ENCODE measurements around the gene SHLD3. TPM values are rescaled to one million over a fixed set of nuclear protein-coding genes. Genes with fewer than 3 reads are reported as not detected.

The SHLD3 gene
- polyA plus RNA-seq, 3 donors, result 2.0 to 4.9 (median 2.6) TPM

DNA sequence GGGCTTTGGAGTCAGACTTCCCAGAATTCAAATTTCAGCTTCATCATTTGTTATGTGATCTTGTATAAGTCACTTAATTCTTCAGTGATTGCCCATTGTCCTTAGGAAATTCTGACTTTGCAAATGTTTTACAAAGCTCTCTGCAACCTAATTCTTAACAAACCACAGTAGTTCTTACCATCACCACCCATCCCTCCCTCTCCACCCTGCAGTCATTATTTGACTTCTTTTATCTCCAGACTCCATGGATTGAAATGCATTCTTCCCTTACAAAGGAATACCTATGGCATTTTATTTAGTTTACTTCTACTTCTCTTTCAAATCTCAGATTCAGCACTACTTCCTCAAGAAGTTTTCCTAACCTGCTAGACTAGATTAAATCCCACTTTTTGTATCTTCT is 23.1 kb downstream of the SHLD3 start:
- no peak overlapping the region for H3K4me3 Mint-ChIP-seq
- H3K4me1 ChIP-seq (ENCODE audit: control insufficient read depth in 1 of 2, insufficient read depth in 2 of 2, low read length in 2 of 2), result no peaks in the 10 kb centered on the region
- no peaks in the 10 kb centered on the region for H3K27me3 Mint-ChIP-seq (ENCODE audit: low read depth in 3 of 3)
- H3K9ac ChIP-seq (ENCODE audit: insufficient read depth, low read length, poor library complexity, severe bottlenecking), result no peak overlapping the region
- peaks cover 45 to 70% of the 10 kb centered on the region in 2 donors for H3K36me3 Mint-ChIP-seq
- no peaks in the 10 kb centered on the region for H3K9me3 ChIP-seq (replicated peaks in 1 of 2; ENCODE audit: control insufficient read depth in 1 of 2, insufficient read depth in 1 of 2, low read length in 2 of 2)
- H4K20me1 ChIP-seq (ENCODE audit: insufficient read depth, low read length), result no peaks in the 10 kb centered on the region
- H3K4me1 Mint-ChIP-seq, result no peaks in the 10 kb centered on the region
- no peak overlapping the region for H3K27ac ChIP-seq (ENCODE audit: low read depth in 1 of 2, low read length in 2 of 2)
- DNase-seq, result no peak
- no peaks in the 10 kb centered on the region for H3K27me3 ChIP-seq (ENCODE audit: control insufficient read depth in 2 of 2, insufficient read depth in 2 of 2, low read length in 2 of 2)
- H3K4me2 ChIP-seq (replicated peaks; ENCODE audit: extremely low read depth, low read length, poor library complexity, severe bottlenecking), result no peak overlapping the region
- H3K9me3 Mint-ChIP-seq, result no peaks in the 10 kb centered on the region
- H3K36me3 ChIP-seq (replicated peaks in 1 of 2; ENCODE audit: control insufficient read depth in 1 of 2, insufficient read depth in 2 of 2, low read length in 2 of 2), result peaks cover 37 to 64% of the 10 kb centered on the region in 2 donors
- no peaks in the 10 kb centered on the region for H3K79me2 ChIP-seq (ENCODE audit: insufficient read depth, low read length)
- H3K27ac Mint-ChIP-seq, result no peak overlapping the region
- H3K4me3 ChIP-seq (replicated peaks in 1 of 3; ENCODE audit: low read depth in 2 of 3, low read length in 3 of 3), result no peak overlapping the region
- TF ChIP-seq, protein P1, sequence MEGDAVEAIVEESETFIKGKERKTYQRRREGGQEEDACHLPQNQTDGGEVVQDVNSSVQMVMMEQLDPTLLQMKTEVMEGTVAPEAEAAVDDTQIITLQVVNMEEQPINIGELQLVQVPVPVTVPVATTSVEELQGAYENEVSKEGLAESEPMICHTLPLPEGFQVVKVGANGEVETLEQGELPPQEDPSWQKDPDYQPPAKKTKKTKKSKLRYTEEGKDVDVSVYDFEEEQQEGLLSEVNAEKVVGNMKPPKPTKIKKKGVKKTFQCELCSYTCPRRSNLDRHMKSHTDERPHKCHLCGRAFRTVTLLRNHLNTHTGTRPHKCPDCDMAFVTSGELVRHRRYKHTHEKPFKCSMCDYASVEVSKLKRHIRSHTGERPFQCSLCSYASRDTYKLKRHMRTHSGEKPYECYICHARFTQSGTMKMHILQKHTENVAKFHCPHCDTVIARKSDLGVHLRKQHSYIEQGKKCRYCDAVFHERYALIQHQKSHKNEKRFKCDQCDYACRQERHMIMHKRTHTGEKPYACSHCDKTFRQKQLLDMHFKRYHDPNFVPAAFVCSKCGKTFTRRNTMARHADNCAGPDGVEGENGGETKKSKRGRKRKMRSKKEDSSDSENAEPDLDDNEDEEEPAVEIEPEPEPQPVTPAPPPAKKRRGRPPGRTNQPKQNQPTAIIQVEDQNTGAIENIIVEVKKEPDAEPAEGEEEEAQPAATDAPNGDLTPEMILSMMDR (IDR thresholded peaks at IDR 0.05), result no peak
- intact Hi-C loops (cut with micrococcal nuclease), result no loop called here
- no peak overlapping the region for H2AFZ ChIP-seq (ENCODE audit: insufficient read depth, low read depth, low read length, poor library complexity, severe bottlenecking)

DNA sequence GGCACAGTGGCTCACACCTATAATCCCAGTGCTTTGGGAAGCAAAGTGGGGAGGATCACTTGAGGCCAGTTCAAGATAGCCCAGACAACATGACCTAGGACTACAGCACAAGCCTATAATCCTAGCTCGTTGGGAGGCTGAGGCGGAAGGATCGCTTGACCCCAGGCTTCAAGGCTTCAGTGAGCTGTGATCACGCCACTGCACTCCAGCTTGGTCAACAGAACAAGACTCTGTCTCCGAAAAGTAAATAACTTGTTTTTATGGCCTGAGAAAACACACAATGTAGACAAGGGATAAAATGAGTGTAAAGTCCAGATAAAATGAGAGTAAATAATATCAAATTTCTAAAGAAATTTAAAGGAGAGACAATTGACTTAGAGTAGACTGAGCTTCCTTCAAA is 26.3 kb downstream of the SHLD3 start:
- Histone ChIP-seq H3K4me1 (ENCODE audit: control insufficient read depth in 1 of 2, insufficient read depth in 2 of 2, low read length in 2 of 2) (no peaks in the 10 kb centered on the region), H3K27ac (ENCODE audit: low read depth in 1 of 2, low read length in 2 of 2) (no peak overlapping the region), H3K36me3 (replicated peaks in 1 of 2; ENCODE audit: control insufficient read depth in 1 of 2, insufficient read depth in 2 of 2, low read length in 2 of 2) (peaks cover 38 to 69% of the 10 kb centered on the region in 2 donors), H3K9me3 (replicated peaks in 1 of 2; ENCODE audit: control insufficient read depth in 1 of 2, insufficient read depth in 1 of 2, low read length in 2 of 2) (no peaks in the 10 kb centered on the region), H3K9ac (ENCODE audit: insufficient read depth, low read length, poor library complexity, severe bottlenecking) (no peak overlapping the region), H3K4me3 (replicated peaks in 1 of 3; ENCODE audit: low read depth in 2 of 3, low read length in 3 of 3) (no peak overlapping the region), H3K27me3 (ENCODE audit: control insufficient read depth in 2 of 2, insufficient read depth in 2 of 2, low read length in 2 of 2) (no peaks in the 10 kb centered on the region), H3K79me2 (ENCODE audit: insufficient read depth, low read length) (no peaks in the 10 kb centered on the region), H4K20me1 (ENCODE audit: insufficient read depth, low read length) (no peaks in the 10 kb centered on the region), H2AFZ (ENCODE audit: insufficient read depth, low read depth, low read length, poor library complexity, severe bottlenecking) (no peak overlapping the region), H3K4me2 (replicated peaks; ENCODE audit: extremely low read depth, low read length, poor library complexity, severe bottlenecking) (no peak overlapping the region)
- TF ChIP-seq, protein P1 (IDR thresholded peaks at IDR 0.05), result no peak
- Mint-ChIP-seq H3K36me3 (peaks cover 45 to 69% of the 10 kb centered on the region in 2 donors), H3K27me3 (ENCODE audit: low read depth in 3 of 3) (no peaks in the 10 kb centered on the region), H3K4me3 (no peak overlapping the region), H3K4me1 (no peaks in the 10 kb centered on the region), H3K27ac (no peak overlapping the region), H3K9me3 (no peaks in the 10 kb centered on the region)
- intact Hi-C loops (cut with micrococcal nuclease), result no loop called here
- no peak for DNase-seq
- WGBS (ENCODE audit: insufficient coverage), result 100% methylated on average over 2 of the region's 5 CpGs
